Stimulated activated CD4-positive, alpha-beta T cell treated with anti-CD3 and anti-CD28 coated beads, Interleukin-12 subunit alpha, Interleukin-12 subunit beta, amount 100 ng/mL, for 24 hours (primary cell): ENCODE data around the gene ZBTB6.

Experiments used
- DNase-seq, 2 experiments: peaks; one replicate each; pipeline ENCODE4 v3.0.0-alpha.2; 2020; ENCODE audit warnings: low read depth in 2 of 2

The ZBTB6 gene, protein sequence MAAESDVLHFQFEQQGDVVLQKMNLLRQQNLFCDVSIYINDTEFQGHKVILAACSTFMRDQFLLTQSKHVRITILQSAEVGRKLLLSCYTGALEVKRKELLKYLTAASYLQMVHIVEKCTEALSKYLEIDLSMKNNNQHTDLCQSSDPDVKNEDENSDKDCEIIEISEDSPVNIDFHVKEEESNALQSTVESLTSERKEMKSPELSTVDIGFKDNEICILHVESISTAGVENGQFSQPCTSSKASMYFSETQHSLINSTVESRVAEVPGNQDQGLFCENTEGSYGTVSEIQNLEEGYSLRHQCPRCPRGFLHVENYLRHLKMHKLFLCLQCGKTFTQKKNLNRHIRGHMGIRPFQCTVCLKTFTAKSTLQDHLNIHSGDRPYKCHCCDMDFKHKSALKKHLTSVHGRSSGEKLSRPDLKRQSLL

GRCh38 chr9:122912964-122913673, at the start of gene ZBTB6:
TSS of gene ZBTB6 (minus strand) at chr9:122913323. CDS start at chr9:122912072, 1,251 bp downstream.
- peak; percentile 55 to 57 for DNase-seq

DNA sequence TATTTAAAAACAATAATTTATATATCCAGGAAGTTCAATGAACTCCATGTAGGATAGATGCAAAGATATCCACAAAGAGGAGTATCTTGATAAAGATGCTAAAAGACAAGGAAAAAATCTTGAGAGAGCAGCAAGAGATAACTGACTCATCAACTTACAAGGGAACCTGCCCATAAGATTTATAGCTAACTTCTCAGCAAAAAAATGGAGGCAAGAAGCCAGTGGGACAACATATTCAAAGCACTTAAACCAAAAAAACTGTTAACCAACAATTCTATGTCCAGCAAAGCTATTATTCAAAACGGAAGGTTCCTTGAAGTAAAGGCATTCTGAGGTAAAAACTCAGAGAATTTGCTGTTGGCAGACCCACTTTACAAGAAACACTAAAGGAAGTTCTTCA, 48.0 kb upstream of the ZBTB6 start:
- DNase-seq: no peak

DNA sequence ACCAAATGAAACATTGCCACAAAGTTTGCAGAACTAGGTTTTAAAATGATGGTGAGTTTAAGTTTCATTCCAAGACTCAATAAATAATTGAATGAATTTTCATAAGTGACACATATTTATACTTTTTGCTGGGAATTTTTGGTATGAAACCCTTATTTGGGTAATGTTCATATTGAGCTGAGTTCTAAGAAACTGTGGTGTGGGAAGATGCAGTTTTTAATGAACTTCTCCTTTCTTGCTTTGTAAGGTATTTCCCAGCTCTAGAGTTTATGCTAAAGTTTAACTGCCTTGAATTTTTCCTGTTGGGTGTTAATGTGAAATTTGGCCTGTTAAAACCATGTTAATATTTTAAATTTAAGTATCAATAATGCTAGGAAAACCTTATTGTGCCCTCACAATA, 42.8 kb upstream of the ZBTB6 start:
- DNase-seq: no peak

DNA sequence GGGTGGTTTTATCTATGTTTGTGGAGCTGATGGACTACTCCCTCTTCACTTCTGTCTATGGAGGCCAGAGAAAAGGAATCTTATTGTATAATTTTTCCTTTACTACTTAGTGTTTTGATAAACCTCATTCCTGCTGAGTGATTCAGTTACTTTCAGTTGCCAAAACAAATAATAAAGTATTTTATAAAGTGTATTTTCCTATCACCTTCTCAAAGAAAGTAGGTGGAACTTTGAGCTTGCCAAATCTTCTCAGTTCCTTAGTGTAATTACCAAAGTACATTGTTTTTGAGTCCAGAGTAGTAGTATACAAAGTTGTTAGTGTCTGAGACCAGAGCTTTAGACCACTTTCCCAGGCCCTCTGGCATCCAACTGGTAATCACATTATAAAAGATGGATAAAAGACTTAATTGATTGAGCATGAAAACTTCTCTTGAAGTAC, 41.1 kb upstream of the ZBTB6 start:
- no peak for DNase-seq

DNA sequence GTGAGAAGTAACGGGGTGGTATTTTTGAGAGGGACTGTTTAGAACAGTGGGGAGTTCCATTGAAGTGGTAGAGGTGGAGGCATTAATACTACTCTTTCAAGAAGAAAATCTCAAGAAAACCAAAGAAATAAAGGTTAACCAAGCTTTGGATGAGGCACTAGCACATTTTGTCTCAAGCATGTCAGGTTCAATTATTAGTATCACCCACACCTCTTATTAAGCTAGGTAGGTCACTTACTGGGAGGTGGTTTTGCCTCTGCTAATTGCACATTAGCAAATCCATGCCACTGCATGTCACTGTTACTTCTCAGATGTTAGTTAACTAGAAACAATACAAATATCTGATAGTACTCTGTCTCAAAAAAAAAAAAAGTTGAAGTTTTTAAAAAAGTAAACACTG, 37.9 kb upstream of the ZBTB6 start:
- DNase-seq: no peak

DNA sequence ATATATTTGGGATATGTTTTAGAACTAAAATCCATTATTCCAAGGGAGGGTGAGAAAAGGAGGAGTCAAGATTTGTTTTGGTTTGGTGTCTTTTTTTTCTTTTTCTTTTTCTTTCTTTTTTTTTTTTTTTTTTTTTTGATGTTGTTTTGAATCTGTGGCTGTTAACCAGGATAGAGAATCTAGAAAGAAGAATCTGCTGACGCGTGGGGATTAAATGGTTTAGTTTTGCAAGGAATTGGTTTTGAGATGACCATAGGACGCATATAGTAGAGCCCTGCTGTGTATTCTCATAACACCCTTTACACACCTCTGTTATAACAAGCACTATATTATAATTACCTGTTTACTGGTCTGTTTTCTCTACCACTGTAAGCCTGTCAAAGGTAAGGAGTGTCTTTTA, 37.1 kb upstream of the ZBTB6 start:
- no peak for DNase-seq

GRCh38 chr9:122949696-122950095, 36.6 kb upstream of the ZBTB6 start:
- no peak for DNase-seq

- DNase-seq: no peak
These were observed 35.2 kb upstream of the ZBTB6 start for GRCh38 chr9:122948313-122948712.

- DNase-seq: no peak
These were observed 33.4 kb upstream of the ZBTB6 start for GRCh38 chr9:122946461-122947005.

- DNase-seq: no peak
These were observed 32.1 kb upstream of the ZBTB6 start for GRCh38 chr9:122944960-122945888.

DNA sequence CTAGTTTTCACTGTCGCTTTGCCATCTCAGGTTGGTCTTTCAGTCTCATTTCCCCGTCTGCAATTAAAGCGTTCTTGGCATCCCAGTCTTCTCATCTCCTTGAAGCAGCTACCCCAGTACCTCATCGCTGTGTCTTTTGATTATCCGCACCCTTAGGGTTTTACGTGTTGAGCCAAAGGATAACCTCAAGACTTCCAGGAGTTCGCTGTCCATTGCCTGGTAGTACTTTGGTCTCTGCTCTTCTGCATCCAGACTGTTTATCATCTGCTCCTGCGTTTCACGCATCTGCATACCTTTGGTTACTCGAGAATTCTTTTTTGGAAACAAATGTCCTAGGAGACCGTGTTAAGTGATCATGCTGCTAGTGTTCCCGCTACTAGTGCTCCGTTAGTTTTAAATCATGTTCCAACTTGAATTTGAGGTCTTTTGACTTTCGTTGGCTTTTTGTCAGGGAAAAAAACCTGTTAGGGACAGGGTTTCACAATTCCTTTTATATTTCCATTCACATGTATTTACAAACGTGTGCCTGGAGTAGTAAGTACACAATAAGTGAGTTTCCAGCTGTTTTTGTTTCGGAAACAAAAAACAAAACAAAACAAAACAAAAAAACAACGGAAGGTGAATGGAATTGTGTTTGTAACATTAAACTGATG, 28.6 kb upstream of the ZBTB6 start:
- no peak for DNase-seq

DNA sequence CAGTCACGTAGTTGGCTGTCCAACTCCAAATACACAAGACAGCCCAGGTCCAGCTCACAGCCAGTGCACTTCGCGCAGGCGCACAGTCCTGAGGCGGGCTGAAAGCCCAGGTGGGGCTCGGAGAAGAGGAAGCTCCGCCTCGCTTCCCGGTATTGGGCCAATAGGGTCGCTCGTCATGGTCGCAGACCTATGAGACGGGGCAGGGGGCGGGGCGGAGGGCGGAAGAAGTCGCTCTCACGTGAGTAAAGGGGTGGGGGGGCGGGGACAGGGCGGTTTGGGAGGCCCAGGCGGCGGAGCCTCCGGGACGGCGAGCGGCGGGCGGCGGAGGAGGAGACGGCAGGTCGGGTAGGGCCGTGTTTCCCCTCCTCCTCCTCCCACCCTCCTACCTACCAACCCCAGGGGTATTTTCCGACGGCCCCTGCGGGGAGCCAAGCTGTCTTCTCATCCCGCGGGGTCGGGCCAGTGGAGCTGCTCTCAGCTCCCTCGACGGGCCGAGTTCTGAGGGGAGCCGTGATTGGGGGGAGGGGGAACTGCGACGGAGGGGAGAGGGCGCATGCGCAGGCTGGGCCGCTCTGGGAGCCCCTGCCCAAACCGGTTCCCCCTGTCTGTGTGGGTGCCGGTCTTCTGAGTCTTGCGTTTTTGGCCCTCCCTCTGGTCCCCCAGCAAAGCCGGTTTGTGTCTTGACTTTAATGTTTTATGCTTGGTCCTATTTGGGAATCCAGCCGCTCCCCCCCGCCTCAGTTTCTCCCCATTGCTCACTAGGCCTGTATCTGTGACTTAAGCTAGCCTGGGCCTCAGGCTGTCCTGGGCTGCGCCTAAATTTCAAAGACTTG, 27.8 kb upstream of the ZBTB6 start, which contains the start of gene RABGAP1:
TSS of gene RABGAP1 (plus strand) at position 272 of the 833 bp plus-strand sequence. CDS start 16,040 bp downstream, outside the sequence.
- DNase-seq: peak; percentile 96 to 99

GRCh38 chr9:122940454-122940748, 27.3 kb upstream of the ZBTB6 start:
- no peak for DNase-seq

DNA sequence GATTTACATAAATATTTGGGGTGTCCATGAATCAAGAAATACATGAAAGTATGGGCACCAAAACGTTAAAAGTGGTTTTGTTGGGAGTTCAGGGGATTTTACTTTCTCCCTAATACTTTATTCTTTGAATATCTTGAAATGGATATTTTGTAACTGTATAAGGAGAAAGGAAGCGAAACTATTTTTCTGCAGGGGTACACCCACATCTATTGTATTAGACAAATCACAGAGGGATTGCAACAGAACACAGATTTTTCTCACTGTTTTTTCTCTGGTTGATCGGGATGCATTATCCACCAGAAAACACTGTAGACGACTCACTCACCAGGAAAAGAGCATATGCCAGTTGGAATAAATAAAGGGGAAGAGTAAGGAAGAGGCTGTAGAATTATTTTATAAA, 26.5 kb upstream of the ZBTB6 start:
- no peak for DNase-seq

DNA sequence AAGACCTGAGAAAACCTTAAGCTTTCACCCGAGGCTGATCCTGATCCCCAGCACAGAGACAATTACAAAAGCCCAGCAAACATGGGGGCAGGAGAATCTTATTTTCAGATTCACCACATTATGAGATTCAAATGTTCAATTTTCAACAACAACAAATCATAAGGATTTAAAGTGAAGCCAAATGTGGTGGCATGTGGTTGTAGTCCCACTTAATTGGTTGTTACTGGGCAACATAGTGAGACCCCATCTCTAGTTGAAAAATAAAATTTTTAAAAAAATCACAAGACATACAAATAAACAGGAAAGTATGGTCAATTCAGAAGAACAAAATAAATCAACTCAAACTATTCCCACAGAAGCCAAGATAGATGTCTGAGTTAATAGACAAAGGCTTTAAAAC, 23.8 kb upstream of the ZBTB6 start:
- no peak for DNase-seq

DNA sequence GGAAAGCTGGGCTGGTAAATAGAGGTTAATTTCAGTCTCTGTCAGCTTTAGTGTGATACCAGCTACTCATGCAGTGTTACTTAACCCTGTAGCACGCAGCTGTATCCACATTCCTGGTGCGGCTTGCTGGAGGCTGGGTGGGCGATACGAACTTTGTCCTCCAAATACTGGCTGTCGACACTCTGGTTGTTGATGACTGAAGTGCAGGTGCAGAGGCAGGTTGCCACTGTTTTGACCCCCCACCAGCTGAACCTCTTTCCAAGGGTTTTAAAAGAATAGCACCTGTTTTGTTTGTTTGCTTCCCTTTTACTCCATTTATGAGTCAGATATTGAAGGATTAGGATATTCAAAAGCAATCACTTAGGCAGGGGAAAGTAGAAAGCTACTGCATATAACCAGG, 23.3 kb upstream of the ZBTB6 start:
- DNase-seq: no peak

DNA sequence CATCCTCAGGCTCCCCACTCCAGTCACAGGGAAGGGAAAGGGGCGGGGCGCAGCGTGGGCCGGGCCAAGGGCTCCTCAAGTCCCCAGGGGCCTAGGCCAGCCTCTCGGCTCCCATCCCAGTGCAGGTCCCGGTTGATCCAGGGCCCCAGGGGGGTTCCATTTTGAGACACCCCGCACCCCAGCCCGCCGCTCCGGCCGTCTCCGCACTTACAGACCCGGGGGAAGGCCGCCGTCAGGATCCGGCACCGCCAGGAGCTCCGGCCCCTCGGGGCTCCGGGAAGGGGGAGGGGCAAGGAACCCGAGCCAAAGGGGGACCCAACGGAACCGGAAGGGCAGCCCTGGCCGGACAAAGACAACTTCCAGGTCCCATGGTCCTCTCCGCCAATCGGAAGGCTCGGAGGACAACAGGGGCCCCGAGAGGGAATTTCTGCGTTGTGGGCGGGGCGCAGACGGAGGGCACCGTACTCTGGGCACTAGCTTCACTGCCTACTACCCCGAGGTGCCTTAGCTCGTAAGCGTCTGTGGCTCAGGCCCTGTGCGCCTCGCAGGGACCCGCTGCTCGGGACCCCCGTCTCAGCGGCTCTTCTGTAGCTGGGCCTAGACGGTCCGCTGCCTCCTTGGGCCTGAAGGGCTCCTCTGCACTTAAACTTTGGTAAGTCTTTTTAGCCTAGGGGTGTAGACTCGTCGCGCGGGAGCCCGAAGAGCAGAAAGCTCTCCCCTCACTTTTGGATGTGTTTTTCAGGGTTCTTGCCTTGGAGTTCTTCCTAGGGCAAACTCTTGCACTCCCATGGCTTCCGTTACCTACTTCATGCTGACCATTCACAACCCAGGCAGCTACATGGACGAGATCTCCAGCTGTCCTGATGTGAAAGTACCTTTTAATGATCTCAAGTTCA, 18.4 kb upstream of the ZBTB6 start, which contains the start of gene ZBTB26:
TSS of gene ZBTB26 (minus strand) at position 287 of the 896 bp plus-strand sequence. CDS start 11,578 bp downstream, outside the sequence.
- peak; percentile 85 to 90 for DNase-seq

- DNase-seq: no peak
These were observed 17.6 kb upstream of the ZBTB6 start for GRCh38 chr9:122930541-122931225.
